ENCODE data around the gene LHX3. TPM values are rescaled to one million over a fixed set of nuclear protein-coding genes. Genes with fewer than 3 reads are reported as not detected.

LHX3 gene
- total RNA-seq, 1 experiment from 2014 or later, result not detected

DNA sequence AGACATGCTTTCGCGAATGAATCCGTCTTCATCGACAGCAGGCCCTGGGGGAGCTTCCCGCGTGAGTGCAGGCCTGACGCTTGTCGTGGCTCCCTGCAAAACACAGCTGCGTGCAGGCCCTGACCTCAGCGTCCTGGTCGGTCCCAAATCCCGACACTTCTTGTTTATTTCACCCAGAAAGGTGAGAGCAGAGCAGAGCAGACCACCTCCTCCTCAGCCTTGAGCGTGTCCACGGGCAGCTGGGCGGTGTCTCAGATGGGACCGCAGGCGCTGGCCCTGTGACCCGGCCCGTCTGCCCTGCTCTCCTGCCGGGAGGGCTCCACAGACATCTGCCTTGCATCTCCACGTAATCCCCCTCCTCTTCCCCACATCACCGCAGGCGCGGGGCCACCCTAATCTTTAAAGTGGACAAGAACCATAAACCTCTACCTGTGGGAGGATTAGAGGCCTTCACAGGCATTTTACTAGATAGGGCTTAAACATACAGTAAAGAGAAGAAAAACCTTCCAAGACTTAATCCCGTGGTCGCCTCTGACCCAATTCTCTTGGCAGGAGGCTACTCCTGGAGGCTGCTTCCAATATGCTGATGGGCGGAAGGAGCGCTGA is 7.5 kb upstream of the LHX3 start:
- Histone ChIP-seq H3K9ac (ENCODE audit: extremely low read depth, insufficient read length, low read length) (no peak overlapping the region), H2AK5ac (ENCODE audit: insufficient read length, low read length) (no peak overlapping the region), H3K14ac (ENCODE audit: insufficient read depth, low read length) (no peak overlapping the region), H3K9me3 (ENCODE audit: control insufficient read depth, low read depth, low read length) (no peaks in the 10 kb centered on the region), H3K27ac (ENCODE audit: insufficient read length, low read depth, low read length) (no peak overlapping the region), H3K79me2 (ENCODE audit: insufficient read depth, low read length) (no peaks in the 10 kb centered on the region), H3K4me2 (ENCODE audit: insufficient read depth, insufficient read length, low read length) (no peak overlapping the region), H3K56ac (ENCODE audit: insufficient read length, low read depth, low read length) (no peak overlapping the region), H3K18ac (ENCODE audit: insufficient read length, low read depth, low read length) (no peak overlapping the region), H2AFZ (ENCODE audit: low read length) (no peak overlapping the region), H3K27me3 (ENCODE audit: insufficient read depth, low read length) (no peaks in the 10 kb centered on the region), H3K4me1 (ENCODE audit: insufficient read depth, low read length) (no peaks in the 10 kb centered on the region), H2BK20ac (ENCODE audit: low read depth, low read length, poor library complexity, severe bottlenecking) (no peak overlapping the region), H4K91ac (ENCODE audit: insufficient read length, low read depth, low read length) (no peak overlapping the region), H2BK15ac (ENCODE audit: low read depth, low read length) (no peak overlapping the region), H3K4ac (ENCODE audit: low read depth, low read length) (no peak overlapping the region), H2BK5ac (ENCODE audit: insufficient read length, low read length) (no peak overlapping the region), H4K8ac (replicated peaks; ENCODE audit: insufficient read length, low read depth, low read length) (no peak overlapping the region), H4K20me1 (ENCODE audit: control insufficient read depth, insufficient read depth, insufficient read length) (no peaks in the 10 kb centered on the region), H2BK12ac (ENCODE audit: insufficient read length, low read depth, low read length) (no peak overlapping the region), H3K23ac (ENCODE audit: insufficient read length, low read depth, low read length) (no peak overlapping the region), H2BK120ac (ENCODE audit: low read depth, low read length, poor library complexity, severe bottlenecking) (no peak overlapping the region), H3K79me1 (ENCODE audit: insufficient read depth, low read depth, low read length, poor library complexity, severe bottlenecking) (no peaks in the 10 kb centered on the region), H3K23me2 (ENCODE audit: insufficient read length, low read depth, low read length, poor library complexity, severe bottlenecking) (no peaks in the 10 kb centered on the region), H4K5ac (ENCODE audit: insufficient read length, low read depth, low read length) (no peak overlapping the region), H3T11ph (ENCODE audit: low read length) (no peak overlapping the region)
- no peak for DNase-seq
- H3K4me1 Mint-ChIP-seq, result peaks cover 0 to 7% of the 10 kb centered on the region in 2 experiments; a peak in 1 of 4 replicates
- peaks cover 36 to 56% (median 53%) of the 10 kb centered on the region in 3 experiments for H3K36me3 Mint-ChIP-seq (ENCODE audit: insufficient read depth in 1 of 3, low read depth in 3 of 3)
- no peak overlapping the region; a peak in 1 of 5 replicates for H3K4me3 Mint-ChIP-seq
- no peaks in the 10 kb centered on the region; the same call in 1 of the 2 replicates for H3K27me3 Mint-ChIP-seq (ENCODE audit: low read depth)
- H3K9me3 Mint-ChIP-seq, result no peaks in the 10 kb centered on the region; a peak in 1 of 5 replicates
- no peak overlapping the region for H3K27ac Mint-ChIP-seq
- no CpG with 5 or more reads among the region's 28 CpGs for WGBS (ENCODE audit: extremely low coverage, insufficient read length, low lambda C conversion rate)
- TF ChIP-seq, protein P1, sequence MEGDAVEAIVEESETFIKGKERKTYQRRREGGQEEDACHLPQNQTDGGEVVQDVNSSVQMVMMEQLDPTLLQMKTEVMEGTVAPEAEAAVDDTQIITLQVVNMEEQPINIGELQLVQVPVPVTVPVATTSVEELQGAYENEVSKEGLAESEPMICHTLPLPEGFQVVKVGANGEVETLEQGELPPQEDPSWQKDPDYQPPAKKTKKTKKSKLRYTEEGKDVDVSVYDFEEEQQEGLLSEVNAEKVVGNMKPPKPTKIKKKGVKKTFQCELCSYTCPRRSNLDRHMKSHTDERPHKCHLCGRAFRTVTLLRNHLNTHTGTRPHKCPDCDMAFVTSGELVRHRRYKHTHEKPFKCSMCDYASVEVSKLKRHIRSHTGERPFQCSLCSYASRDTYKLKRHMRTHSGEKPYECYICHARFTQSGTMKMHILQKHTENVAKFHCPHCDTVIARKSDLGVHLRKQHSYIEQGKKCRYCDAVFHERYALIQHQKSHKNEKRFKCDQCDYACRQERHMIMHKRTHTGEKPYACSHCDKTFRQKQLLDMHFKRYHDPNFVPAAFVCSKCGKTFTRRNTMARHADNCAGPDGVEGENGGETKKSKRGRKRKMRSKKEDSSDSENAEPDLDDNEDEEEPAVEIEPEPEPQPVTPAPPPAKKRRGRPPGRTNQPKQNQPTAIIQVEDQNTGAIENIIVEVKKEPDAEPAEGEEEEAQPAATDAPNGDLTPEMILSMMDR (conservative IDR thresholded peaks at IDR 0.05), result no peak

Data from H9 (cell line).